Measurements from ENCODE around the gene SLC27A4.

The SLC27A4 gene

GRCh38 chr9:128316421-128316820 is 23.9 kb upstream of the SLC27A4 start:
- no peak for DNase-seq
- H3K36me3 ChIP-seq (ENCODE audit: control insufficient read depth in 4 of 4, insufficient read depth in 4 of 4, low read length in 3 of 4): peaks cover 11 to 48% (median 34%) of the 10 kb centered on the region in 4 experiments
- WGBS (ENCODE audit: insufficient coverage): 86% methylated on average over 6 of the region's 9 CpGs
- CTCF ChIA-PET: no interaction called here
- H3K27ac ChIP-seq (ENCODE audit: insufficient read depth in 1 of 2, low read depth in 1 of 2, low read length in 2 of 2, poor library complexity in 1 of 2, severe bottlenecking in 2 of 2): no peak overlapping the region
- H3K27me3 ChIP-seq (replicated peaks in 2 of 5; ENCODE audit: control insufficient read depth in 4 of 5, insufficient read depth in 5 of 5, low read length in 4 of 5): no peaks in the 10 kb centered on the region
- H3K4me1 ChIP-seq (ENCODE audit: control extremely low read depth in 1 of 4, control insufficient read depth in 4 of 4, insufficient read depth in 4 of 4, low read length in 3 of 4): peaks cover 3 to 4% (median 3%) of the 10 kb centered on the region in 4 experiments
- H3K4me3 ChIP-seq (ENCODE audit: control insufficient read depth in 1 of 7, extremely low read depth in 1 of 7, insufficient read depth in 4 of 7, low read depth in 2 of 7, low read length in 6 of 7): no peak overlapping the region
- POLR2A ChIA-PET: no interaction called here
- H3K9me3 ChIP-seq (ENCODE audit: control extremely low read depth in 1 of 5, control insufficient read depth in 4 of 5, insufficient read depth in 2 of 5, low read depth in 1 of 5, low read length in 4 of 5): no peaks in the 10 kb centered on the region

GRCh38 chr9:128317629-128318028 is 22.7 kb upstream of the SLC27A4 start:
- Histone ChIP-seq H3K36me3 (ENCODE audit: control insufficient read depth in 4 of 4, insufficient read depth in 4 of 4, low read length in 3 of 4) (peaks cover 11 to 46% (median 32%) of the 10 kb centered on the region in 4 experiments), H3K9me3 (ENCODE audit: control extremely low read depth in 1 of 5, control insufficient read depth in 4 of 5, insufficient read depth in 2 of 5, low read depth in 1 of 5, low read length in 4 of 5) (no peaks in the 10 kb centered on the region), H3K4me1 (ENCODE audit: control extremely low read depth in 1 of 4, control insufficient read depth in 4 of 4, insufficient read depth in 4 of 4, low read length in 3 of 4) (peaks cover 7 to 10% (median 9%) of the 10 kb centered on the region in 4 experiments), H3K27ac (ENCODE audit: insufficient read depth in 1 of 2, low read depth in 1 of 2, low read length in 2 of 2, poor library complexity in 1 of 2, severe bottlenecking in 2 of 2) (no peak overlapping the region), H3K4me3 (ENCODE audit: control insufficient read depth in 1 of 7, extremely low read depth in 1 of 7, insufficient read depth in 4 of 7, low read depth in 2 of 7, low read length in 6 of 7) (no peak overlapping the region), H3K27me3 (replicated peaks in 2 of 5; ENCODE audit: control insufficient read depth in 4 of 5, insufficient read depth in 5 of 5, low read length in 4 of 5) (no peaks in the 10 kb centered on the region)
- CTCF ChIA-PET: no interaction called here
- POLR2A ChIA-PET: interaction anchor here (0.6 kb wide), 2 partner anchors 24 to 34 kb away, joined by 3 read pairs; no protein-coding TSS in a partner anchor
- DNase-seq: no peak
- WGBS (ENCODE audit: insufficient coverage): 89% methylated on average over 1 of the region's 2 CpGs

- DNase-seq: no peak
- ChIA-PET POLR2A (interaction anchor here (1.1 kb wide), 1 partner anchor 11 kb away, joined by 3 read pairs; no protein-coding TSS in a partner anchor), CTCF (interaction anchor here (0.6 to 1.8 kb wide), 3 partner anchors 8 to 136 kb away, joined by 3 to 4 read pairs (median 3); no protein-coding TSS in a partner anchor)
- Histone ChIP-seq H3K9me3 (ENCODE audit: control extremely low read depth in 1 of 5, control insufficient read depth in 4 of 5, insufficient read depth in 2 of 5, low read depth in 1 of 5, low read length in 4 of 5) (no peaks in the 10 kb centered on the region), H3K27me3 (replicated peaks in 2 of 5; ENCODE audit: control insufficient read depth in 4 of 5, insufficient read depth in 5 of 5, low read length in 4 of 5) (no peaks in the 10 kb centered on the region), H3K27ac (ENCODE audit: insufficient read depth in 1 of 2, low read depth in 1 of 2, low read length in 2 of 2, poor library complexity in 1 of 2, severe bottlenecking in 2 of 2) (peak overlapping the region in 1 of 2 experiments; percentile 94), H3K4me1 (ENCODE audit: control extremely low read depth in 1 of 4, control insufficient read depth in 4 of 4, insufficient read depth in 4 of 4, low read length in 3 of 4) (peaks cover 13 to 22% (median 18%) of the 10 kb centered on the region in 4 experiments), H3K4me3 (ENCODE audit: control insufficient read depth in 1 of 7, extremely low read depth in 1 of 7, insufficient read depth in 4 of 7, low read depth in 2 of 7, low read length in 6 of 7) (peak overlapping the region; percentile 82 to 99 (median 90)), H3K36me3 (ENCODE audit: control insufficient read depth in 4 of 4, insufficient read depth in 4 of 4, low read length in 3 of 4) (peaks cover 7 to 39% (median 26%) of the 10 kb centered on the region in 4 experiments)
- 100% methylated on average over 1 of the region's 7 CpGs for WGBS (ENCODE audit: insufficient coverage)
Measured at GRCh38 chr9:128321343-128321742, 19.0 kb upstream of the SLC27A4 start.

GRCh38 chr9:128321879-128322403 is 18.4 kb upstream of the SLC27A4 start:
- POLR2A ChIA-PET: interaction anchor here (0.6 to 1.1 kb wide), 2 partner anchors 12 to 60 kb away, joined by 3 read pairs; no protein-coding TSS in a partner anchor
- peak overlapping the region; percentile 82 to 99 (median 90) for H3K4me3 ChIP-seq (ENCODE audit: control insufficient read depth in 1 of 7, extremely low read depth in 1 of 7, insufficient read depth in 4 of 7, low read depth in 2 of 7, low read length in 6 of 7)
- no peaks in the 10 kb centered on the region for H3K27me3 ChIP-seq (replicated peaks in 2 of 5; ENCODE audit: control insufficient read depth in 4 of 5, insufficient read depth in 5 of 5, low read length in 4 of 5)
- H3K36me3 ChIP-seq (ENCODE audit: control insufficient read depth in 4 of 4, insufficient read depth in 4 of 4, low read length in 3 of 4): peaks cover 5 to 33% (median 22%) of the 10 kb centered on the region in 4 experiments
- no peaks in the 10 kb centered on the region for H3K9me3 ChIP-seq (ENCODE audit: control extremely low read depth in 1 of 5, control insufficient read depth in 4 of 5, insufficient read depth in 2 of 5, low read depth in 1 of 5, low read length in 4 of 5)
- H3K27ac ChIP-seq (ENCODE audit: insufficient read depth in 1 of 2, low read depth in 1 of 2, low read length in 2 of 2, poor library complexity in 1 of 2, severe bottlenecking in 2 of 2): peak overlapping the region in 1 of 2 experiments; percentile 94
- DNase-seq: no peak
- WGBS (ENCODE audit: insufficient coverage): 4% methylated on average over 20 of the region's 21 CpGs
- CTCF ChIA-PET: interaction anchor here (0.6 to 1.4 kb wide), 2 partner anchors 8 to 135 kb away, joined by 3 read pairs; no protein-coding TSS in a partner anchor
- H3K4me1 ChIP-seq (ENCODE audit: control extremely low read depth in 1 of 4, control insufficient read depth in 4 of 4, insufficient read depth in 4 of 4, low read length in 3 of 4): peaks cover 13 to 22% (median 18%) of the 10 kb centered on the region in 4 experiments

- DNase-seq: peak; percentile 94 to 98 (median 98)
- H3K27ac ChIP-seq (ENCODE audit: insufficient read depth in 1 of 2, low read depth in 1 of 2, low read length in 2 of 2, poor library complexity in 1 of 2, severe bottlenecking in 2 of 2): peak within 1 kb of the TSS; percentile 88 to 94
- ChIA-PET POLR2A (no interaction called here), CTCF (interaction anchor here (1.4 kb wide), 1 partner anchor 9 kb away, joined by 3 read pairs; no protein-coding TSS in a partner anchor)
- H3K4me3 ChIP-seq (ENCODE audit: control insufficient read depth in 1 of 7, extremely low read depth in 1 of 7, insufficient read depth in 4 of 7, low read depth in 2 of 7, low read length in 6 of 7): peak within 1 kb of the TSS; percentile 82 to 99 (median 90)
- H3K36me3 ChIP-seq (ENCODE audit: control insufficient read depth in 4 of 4, insufficient read depth in 4 of 4, low read length in 3 of 4): peaks cover under 1 to 30% (median 19%) of the 10 kb centered on the region in 4 experiments
- peaks cover 13 to 22% (median 18%) of the 10 kb centered on the region in 4 experiments for H3K4me1 ChIP-seq (ENCODE audit: control extremely low read depth in 1 of 4, control insufficient read depth in 4 of 4, insufficient read depth in 4 of 4, low read length in 3 of 4)
- no peaks in the 10 kb centered on the region for H3K27me3 ChIP-seq (replicated peaks in 2 of 5; ENCODE audit: control insufficient read depth in 4 of 5, insufficient read depth in 5 of 5, low read length in 4 of 5)
- WGBS (ENCODE audit: insufficient coverage): under 1% methylated on average over 83 of the region's 83 CpGs
- H3K9me3 ChIP-seq (ENCODE audit: control extremely low read depth in 1 of 5, control insufficient read depth in 4 of 5, insufficient read depth in 2 of 5, low read depth in 1 of 5, low read length in 4 of 5): no peaks in the 10 kb centered on the region
Measured at GRCh38 chr9:128322404-128323211, 17.7 kb upstream of the SLC27A4 start, which contains the start of the genes COQ4 and TRUB2. TSS of gene COQ4 (plus strand) at chr9:128322839. CDS start at chr9:128322859, 20 bp downstream. TSS of gene TRUB2 (minus strand) at chr9:128322447. CDS start at chr9:128322408, 39 bp downstream.

GRCh38 chr9:128323212-128323730 is 17.1 kb upstream of the SLC27A4 start:
- H3K27me3 ChIP-seq (replicated peaks in 2 of 5; ENCODE audit: control insufficient read depth in 4 of 5, insufficient read depth in 5 of 5, low read length in 4 of 5): no peaks in the 10 kb centered on the region
- H3K27ac ChIP-seq (ENCODE audit: insufficient read depth in 1 of 2, low read depth in 1 of 2, low read length in 2 of 2, poor library complexity in 1 of 2, severe bottlenecking in 2 of 2): peak overlapping the region; percentile 88 to 94
- H3K36me3 ChIP-seq (ENCODE audit: control insufficient read depth in 4 of 4, insufficient read depth in 4 of 4, low read length in 3 of 4): peaks cover 0 to 34% (median 20%) of the 10 kb centered on the region in 4 experiments
- H3K9me3 ChIP-seq (ENCODE audit: control extremely low read depth in 1 of 5, control insufficient read depth in 4 of 5, insufficient read depth in 2 of 5, low read depth in 1 of 5, low read length in 4 of 5): no peaks in the 10 kb centered on the region
- ChIA-PET CTCF (no interaction called here), POLR2A (no interaction called here)
- peak overlapping the region; percentile 82 to 99 (median 90) for H3K4me3 ChIP-seq (ENCODE audit: control insufficient read depth in 1 of 7, extremely low read depth in 1 of 7, insufficient read depth in 4 of 7, low read depth in 2 of 7, low read length in 6 of 7)
- 0% methylated on average over 5 of the region's 16 CpGs for WGBS (ENCODE audit: insufficient coverage)
- peak in 2 of 3 donors; percentile 25 to 61 for DNase-seq
- H3K4me1 ChIP-seq (ENCODE audit: control extremely low read depth in 1 of 4, control insufficient read depth in 4 of 4, insufficient read depth in 4 of 4, low read length in 3 of 4): peaks cover 13 to 22% (median 18%) of the 10 kb centered on the region in 4 experiments

Measured in common myeloid progenitor, CD34-positive (primary cell).